NB4 (cell line): ENCODE results near the gene TPRG1.

Source experiments
- DNase-seq: peaks from one replicate; pipeline ENCODE4 v3.0.0; 2010; ENCODE audit warnings: low read depth
- H3K4me3 ChIP-seq: one replicate; pipeline ENCODE4 v1.5.1; 2011; ENCODE audit warnings: mild to moderate bottlenecking, low read depth, low read length, moderate library complexity
- MYC ChIP-seq: IDR thresholded peaks from 2 replicates; pipeline ENCODE4 v1.6.1; 2011; ENCODE audit warnings: low read depth, low read length
- POLR2A ChIP-seq: IDR thresholded peaks from 2 replicates; pipeline ENCODE4 v1.6.1; 2011; ENCODE audit warnings: mild to moderate bottlenecking; ENCODE audit not compliant: insufficient read length; ENCODE audit errors: extremely low read depth
- TF ChIP-seq, protein P1 (sequence below): IDR thresholded peaks from 2 replicates; pipeline ENCODE4 v1.6.1; 2011; ENCODE audit warnings: low read depth, low read length
- TF ChIP-seq, protein P2 (sequence below): IDR thresholded peaks from one replicate; pipeline ENCODE4 v1.5.1; 2012; ENCODE audit warnings: low read depth, low read length

The TPRG1 gene

DNA sequence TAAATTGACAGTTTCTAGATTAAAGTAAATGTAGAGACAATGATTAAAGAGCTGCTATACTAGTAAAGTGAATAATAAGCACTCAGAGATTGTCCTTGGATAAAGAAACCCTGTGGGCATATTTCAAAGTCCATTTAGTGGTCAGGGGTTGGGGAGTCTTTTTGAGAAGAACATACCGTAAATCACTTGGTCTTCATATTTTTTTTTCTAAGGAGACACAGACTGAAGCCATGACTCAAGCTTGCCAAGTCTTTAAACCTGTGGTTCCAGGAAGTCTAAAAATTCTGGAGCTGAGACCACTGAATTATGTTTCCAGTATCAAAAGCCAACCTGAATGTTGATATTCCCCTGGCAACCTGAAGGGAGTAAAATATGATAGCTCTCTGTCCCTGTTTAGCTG lies 171.0 kb downstream of the TPRG1 start:
- no peak for TF ChIP-seq MYC
- TF ChIP-seq, protein P1, sequence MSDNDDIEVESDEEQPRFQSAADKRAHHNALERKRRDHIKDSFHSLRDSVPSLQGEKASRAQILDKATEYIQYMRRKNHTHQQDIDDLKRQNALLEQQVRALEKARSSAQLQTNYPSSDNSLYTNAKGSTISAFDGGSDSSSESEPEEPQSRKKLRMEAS: no peak
- TF ChIP-seq, protein P2, sequence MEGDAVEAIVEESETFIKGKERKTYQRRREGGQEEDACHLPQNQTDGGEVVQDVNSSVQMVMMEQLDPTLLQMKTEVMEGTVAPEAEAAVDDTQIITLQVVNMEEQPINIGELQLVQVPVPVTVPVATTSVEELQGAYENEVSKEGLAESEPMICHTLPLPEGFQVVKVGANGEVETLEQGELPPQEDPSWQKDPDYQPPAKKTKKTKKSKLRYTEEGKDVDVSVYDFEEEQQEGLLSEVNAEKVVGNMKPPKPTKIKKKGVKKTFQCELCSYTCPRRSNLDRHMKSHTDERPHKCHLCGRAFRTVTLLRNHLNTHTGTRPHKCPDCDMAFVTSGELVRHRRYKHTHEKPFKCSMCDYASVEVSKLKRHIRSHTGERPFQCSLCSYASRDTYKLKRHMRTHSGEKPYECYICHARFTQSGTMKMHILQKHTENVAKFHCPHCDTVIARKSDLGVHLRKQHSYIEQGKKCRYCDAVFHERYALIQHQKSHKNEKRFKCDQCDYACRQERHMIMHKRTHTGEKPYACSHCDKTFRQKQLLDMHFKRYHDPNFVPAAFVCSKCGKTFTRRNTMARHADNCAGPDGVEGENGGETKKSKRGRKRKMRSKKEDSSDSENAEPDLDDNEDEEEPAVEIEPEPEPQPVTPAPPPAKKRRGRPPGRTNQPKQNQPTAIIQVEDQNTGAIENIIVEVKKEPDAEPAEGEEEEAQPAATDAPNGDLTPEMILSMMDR: no peak
- no peak for TF ChIP-seq POLR2A
- DNase-seq: no peak

DNA sequence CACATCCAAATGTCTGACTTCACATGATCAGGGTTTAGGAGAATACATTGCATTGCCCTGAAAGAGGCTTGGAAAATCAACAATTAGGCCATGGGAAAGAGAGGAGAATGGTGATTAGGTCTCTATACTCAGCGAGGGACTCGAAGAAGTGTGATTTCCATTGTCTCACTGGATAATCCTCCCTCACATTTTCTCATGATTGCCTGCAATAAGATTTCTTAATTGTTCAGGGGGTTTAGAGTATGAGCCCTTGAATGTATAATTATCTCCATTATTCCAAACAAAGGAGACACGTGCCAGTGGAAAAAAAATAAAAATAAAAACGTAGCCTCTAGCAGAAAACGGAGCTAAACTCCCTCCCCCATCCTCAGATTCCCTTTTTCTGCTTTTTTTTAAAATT lies 173.2 kb downstream of the TPRG1 start:
- DNase-seq: no peak
- TF ChIP-seq, protein P2: no peak
- TF ChIP-seq, protein P1: no peak
- no peak for TF ChIP-seq POLR2A
- TF ChIP-seq MYC: no peak
- H3K4me3 ChIP-seq: no peak overlapping the region

More for the DNA sequence above, 171.0 kb downstream of the TPRG1 start:
- H3K4me3 ChIP-seq: no peak overlapping the region

DNA sequence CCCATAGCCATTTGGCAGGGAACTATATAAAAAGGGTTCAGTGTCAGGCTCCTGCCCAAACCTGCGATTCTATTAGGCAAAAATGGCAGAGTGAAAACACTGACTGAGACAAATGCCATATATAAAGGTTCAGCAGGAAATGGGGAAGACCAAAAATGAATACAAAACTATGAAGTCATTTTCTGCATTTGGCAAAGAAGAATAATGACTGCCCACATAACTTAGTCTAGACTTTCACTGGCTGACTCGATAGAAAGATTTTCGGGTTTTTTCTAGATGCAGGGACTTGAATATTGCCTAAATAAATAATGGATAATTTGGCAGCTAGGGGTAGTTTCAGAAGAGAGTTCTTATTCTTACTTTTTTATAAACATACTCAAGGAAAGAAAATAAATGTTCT lies 178.0 kb downstream of the TPRG1 start:
- H3K4me3 ChIP-seq: no peak overlapping the region
- TF ChIP-seq, protein P2: no peak
- no peak for DNase-seq

DNA sequence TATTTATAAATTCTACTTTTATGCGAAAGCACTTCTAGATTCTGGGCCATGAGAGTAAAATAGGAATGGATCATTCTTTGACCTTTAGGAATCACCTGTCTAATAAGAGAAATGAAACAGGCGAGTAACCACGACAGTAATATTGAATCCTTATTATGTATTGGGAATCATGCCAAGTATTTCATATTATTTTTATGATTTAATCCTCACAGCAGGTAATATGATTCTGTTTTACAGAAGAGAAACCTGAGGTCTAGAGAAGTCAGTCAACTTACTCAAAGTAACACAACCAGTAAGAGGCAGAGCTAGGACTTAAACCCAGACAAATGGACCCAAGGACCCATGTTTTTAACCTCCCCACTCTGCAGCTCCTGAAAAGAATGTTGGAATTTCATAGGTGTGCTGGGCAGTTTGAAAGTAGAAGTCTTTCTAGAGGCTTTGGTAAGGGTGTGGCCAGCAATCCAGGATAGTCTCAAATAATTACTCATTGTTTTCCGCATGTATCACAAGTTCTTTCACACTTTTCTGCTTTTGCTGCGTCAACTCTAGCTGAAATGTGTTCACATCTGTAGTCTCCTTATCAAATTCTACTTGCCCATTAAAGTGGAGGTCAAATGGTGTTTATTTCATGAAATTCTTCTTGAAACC lies 181.7 kb downstream of the TPRG1 start:
- TF ChIP-seq, protein P1: no peak
- H3K4me3 ChIP-seq: no peak overlapping the region
- DNase-seq: no peak

DNA sequence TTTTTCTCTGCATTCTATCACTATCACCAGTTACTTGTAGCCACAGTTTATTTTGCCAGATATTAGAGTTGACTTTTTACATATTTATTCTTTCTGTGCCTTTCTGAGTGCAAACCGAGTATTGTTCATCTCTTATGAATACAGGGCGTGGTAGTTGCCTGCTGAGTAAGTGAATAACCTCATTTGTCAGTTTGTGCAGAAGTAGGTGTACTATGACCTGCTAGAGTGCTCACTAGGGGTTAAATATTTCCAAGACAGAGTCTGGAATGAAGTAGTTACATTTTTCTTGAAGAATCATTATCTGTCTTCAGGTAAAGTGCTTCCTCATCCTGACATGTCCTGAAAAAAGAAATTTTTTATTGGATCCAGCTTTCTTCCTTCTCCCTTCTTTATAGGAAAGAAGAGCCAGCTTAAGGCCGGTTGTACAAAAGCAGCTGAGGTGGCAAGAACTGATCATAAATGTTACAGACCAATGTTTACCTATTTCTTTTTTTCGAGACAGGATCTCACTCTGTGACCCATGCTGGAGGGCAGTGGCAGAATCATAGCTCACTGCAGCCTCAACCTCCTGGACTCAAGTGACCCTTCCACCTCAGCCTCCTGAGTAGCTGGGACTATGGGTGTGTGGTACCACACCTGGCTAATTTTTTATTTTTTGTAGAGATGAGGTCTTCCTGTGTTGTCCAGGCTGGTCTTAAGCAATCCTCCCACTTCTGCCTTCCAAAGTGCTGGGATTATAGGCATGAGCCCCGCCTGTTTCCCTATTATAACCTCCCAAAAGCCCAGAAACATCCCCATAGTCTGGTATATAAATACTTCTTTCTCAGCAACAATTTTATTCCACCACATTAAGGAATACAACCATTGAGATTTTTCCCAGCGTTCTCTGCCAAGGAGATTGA lies 182.5 kb downstream of the TPRG1 start:
- TF ChIP-seq, protein P2: no peak
- TF ChIP-seq MYC (no peak), POLR2A (no peak)
- TF ChIP-seq, protein P1: no peak
- no peak for DNase-seq
- no peak overlapping the region for H3K4me3 ChIP-seq

DNA sequence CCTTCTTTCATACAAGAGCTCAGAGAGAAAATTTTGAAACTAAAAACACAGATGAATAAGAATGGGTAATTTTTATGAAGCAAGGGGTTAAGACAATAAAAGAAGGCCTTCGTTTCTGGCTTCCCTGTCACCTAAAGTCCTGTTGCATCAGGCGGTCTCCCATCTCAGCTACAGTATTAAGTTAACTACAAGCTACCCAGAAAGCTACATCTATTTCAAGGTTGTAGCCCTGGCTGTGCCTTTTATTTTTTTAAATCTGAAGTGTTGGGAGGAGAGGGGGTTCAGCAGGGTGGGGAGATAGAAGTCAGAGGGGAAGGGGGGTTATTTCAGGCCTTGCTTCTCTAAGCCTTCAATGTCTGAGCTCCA lies 183.3 kb downstream of the TPRG1 start:
- TF ChIP-seq, protein P1: no peak
- no peak for TF ChIP-seq MYC
- DNase-seq: no peak
- H3K4me3 ChIP-seq: no peak overlapping the region
